ENCODE data around the gene SLC25A21.
"Not testable (repeated sequence)": the region's sequence is repeated elsewhere in the genome, so short reads cannot be mapped to it uniquely, and the experiment has no call there.

The SLC25A21 gene

GRCh38 chr14:36900846-36901245, 271.6 kb downstream of the SLC25A21 start:
- in situ Hi-C loops (cut with HindIII; ENCODE audit: low sequenced_read_pairs), result no loop called here
- H3K4me3 ChIP-seq (ENCODE audit: low read depth, low read length), result no peak overlapping the region
- TF ChIP-seq CTCF (IDR thresholded peaks at IDR 0.05; ENCODE audit: low read depth, low read length), result no peak
- no peak for DNase-seq (ENCODE audit: low read depth, low spot score)

GRCh38 chr14:36896300-36896699, 276.1 kb downstream of the SLC25A21 start:
- DNase-seq (ENCODE audit: low read depth, low spot score); in situ Hi-C loops (cut with HindIII; ENCODE audit: low sequenced_read_pairs); H3K4me3 ChIP-seq (ENCODE audit: low read depth, low read length): not testable (repeated sequence)

- no peak overlapping the region for H3K4me3 ChIP-seq (ENCODE audit: low read depth, low read length)
- no peak for DNase-seq (ENCODE audit: low read depth, low spot score)
- no peak for TF ChIP-seq CTCF (IDR thresholded peaks at IDR 0.05; ENCODE audit: low read depth, low read length)
- in situ Hi-C loops (cut with HindIII; ENCODE audit: low sequenced_read_pairs), result no loop called here
Measured at GRCh38 chr14:36884049-36884448, 288.4 kb downstream of the SLC25A21 start.

GRCh38 chr14:36880276-36880675, 292.1 kb downstream of the SLC25A21 start:
- in situ Hi-C loops (cut with HindIII; ENCODE audit: low sequenced_read_pairs), result no loop called here
- no peak for DNase-seq (ENCODE audit: low read depth, low spot score)
- no peak overlapping the region for H3K4me3 ChIP-seq (ENCODE audit: low read depth, low read length)
- TF ChIP-seq CTCF (IDR thresholded peaks at IDR 0.05; ENCODE audit: low read depth, low read length), result no peak

- H3K4me3 ChIP-seq (ENCODE audit: low read depth, low read length), result no peak overlapping the region
- DNase-seq (ENCODE audit: low read depth, low spot score), result no peak
- TF ChIP-seq CTCF (IDR thresholded peaks at IDR 0.05; ENCODE audit: low read depth, low read length), result no peak
- in situ Hi-C loops (cut with HindIII; ENCODE audit: low sequenced_read_pairs), result no loop called here
Measured at GRCh38 chr14:36879558-36879957, 292.8 kb downstream of the SLC25A21 start.

- TF ChIP-seq CTCF (IDR thresholded peaks at IDR 0.05; ENCODE audit: low read depth, low read length), result no peak
- in situ Hi-C loops (cut with HindIII; ENCODE audit: low sequenced_read_pairs), result no loop called here
- no peak overlapping the region for H3K4me3 ChIP-seq (ENCODE audit: low read depth, low read length)
- no peak for DNase-seq (ENCODE audit: low read depth, low spot score)
Measured at GRCh38 chr14:36874396-36875138, 297.8 kb downstream of the SLC25A21 start.

- no peak for DNase-seq (ENCODE audit: low read depth, low spot score)
- no peak overlapping the region for H3K4me3 ChIP-seq (ENCODE audit: low read depth, low read length)
- TF ChIP-seq CTCF (IDR thresholded peaks at IDR 0.05; ENCODE audit: low read depth, low read length), result no peak
- in situ Hi-C loops (cut with HindIII; ENCODE audit: low sequenced_read_pairs), result no loop called here
Measured at GRCh38 chr14:36870776-36871175, 301.6 kb downstream of the SLC25A21 start.
